SHP77 treated with DMSO at 0.1 percent for 48 hours (cell line): Measurements from ENCODE around the gene UGT1A9.
"Not testable (repeated sequence)": the region's sequence is repeated elsewhere in the genome, so short reads cannot be mapped to it uniquely, and the experiment has no call there.

Experiments
- DNase-seq: peaks from one replicate; lab custom pipeline; 2025; lab: John Stamatoyannopoulos, UW

UGT1A9 gene

GRCh38 chr2:233671290-233672161 is at the start of gene UGT1A9:
Gene UGT1A9 (plus strand): TSS chr2:233671898. CDS start chr2:233671935, 37 bp downstream.
- DNase-seq: no peak

DNA sequence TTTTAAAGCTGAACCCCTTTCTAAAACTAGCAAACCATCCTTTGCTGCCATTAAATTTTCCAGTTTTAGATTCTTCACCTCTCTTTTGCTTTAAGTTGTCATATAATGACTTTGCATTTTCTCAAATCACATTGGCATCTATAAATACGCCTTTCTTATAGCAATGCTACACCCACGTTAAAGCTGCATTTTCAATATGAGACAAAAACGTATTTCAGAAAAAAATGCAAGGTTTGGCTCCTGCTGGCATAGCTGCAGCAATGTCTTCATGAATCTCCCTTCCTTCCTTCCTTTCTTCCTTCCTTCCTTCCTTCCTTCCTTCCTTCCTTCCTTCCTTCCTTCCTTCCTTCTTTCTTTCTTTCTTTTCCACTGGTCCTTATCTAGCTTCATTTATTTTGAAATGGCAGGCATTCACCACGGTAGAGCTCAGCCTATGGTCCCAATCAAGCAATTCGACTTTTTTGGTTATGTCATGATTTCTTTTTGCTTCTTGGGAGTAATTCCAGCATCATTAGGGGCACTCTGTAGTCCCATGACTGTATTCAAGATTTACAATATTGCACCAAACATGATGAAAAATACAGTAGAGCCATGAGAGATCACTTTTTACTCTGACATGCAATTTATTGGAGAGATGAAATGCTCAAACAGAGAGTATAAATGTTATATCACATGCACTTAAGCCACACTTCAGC is 44.2 kb upstream of the UGT1A9 start:
- DNase-seq: no peak

DNA sequence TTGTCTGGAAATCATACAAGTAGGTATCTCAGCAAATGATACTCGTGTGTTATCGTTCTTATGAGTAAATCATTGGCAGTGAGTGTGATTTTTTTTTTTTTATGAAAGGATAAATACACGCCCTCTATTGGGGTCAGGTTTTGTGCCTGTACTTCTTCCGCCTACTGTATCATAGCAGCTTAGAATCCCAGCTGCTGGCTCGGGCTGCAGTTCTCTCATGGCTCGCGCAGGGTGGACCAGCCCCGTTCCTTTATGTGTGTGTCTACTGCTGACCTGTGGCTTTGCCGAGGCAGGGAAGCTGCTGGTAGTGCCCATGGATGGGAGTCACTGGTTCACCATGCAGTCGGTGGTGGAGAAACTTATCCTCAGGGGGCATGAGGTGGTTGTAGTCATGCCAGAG is 35.4 kb upstream of the UGT1A9 start, which contains the start of gene UGT1A10:
Gene UGT1A10 (plus strand): TSS at position 143 of the 400 bp plus-strand sequence. CDS start 75 bp downstream, at position 218.
- DNase-seq: not testable (repeated sequence)

DNA sequence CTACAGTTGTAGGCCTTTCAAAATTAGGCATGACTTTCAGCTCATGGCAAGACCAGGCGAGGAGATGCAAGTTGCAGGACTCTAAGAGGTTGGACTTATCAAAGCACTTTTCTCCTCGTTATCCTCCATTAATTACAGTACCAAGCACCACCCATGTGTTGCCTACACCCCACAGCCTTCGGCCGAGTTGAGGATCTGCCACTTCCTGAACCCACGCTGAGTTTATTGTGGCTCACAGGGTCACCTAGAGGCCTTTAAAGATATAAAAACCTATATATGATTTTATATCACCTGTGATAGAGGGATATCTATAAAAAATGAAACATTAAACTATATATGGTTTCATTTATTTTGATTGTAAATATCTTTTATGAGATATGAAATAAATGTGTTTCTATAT is 32.9 kb upstream of the UGT1A9 start:
- no peak for DNase-seq

GRCh38 chr2:233639860-233640259 is 31.8 kb upstream of the UGT1A9 start:
- no peak for DNase-seq

DNA sequence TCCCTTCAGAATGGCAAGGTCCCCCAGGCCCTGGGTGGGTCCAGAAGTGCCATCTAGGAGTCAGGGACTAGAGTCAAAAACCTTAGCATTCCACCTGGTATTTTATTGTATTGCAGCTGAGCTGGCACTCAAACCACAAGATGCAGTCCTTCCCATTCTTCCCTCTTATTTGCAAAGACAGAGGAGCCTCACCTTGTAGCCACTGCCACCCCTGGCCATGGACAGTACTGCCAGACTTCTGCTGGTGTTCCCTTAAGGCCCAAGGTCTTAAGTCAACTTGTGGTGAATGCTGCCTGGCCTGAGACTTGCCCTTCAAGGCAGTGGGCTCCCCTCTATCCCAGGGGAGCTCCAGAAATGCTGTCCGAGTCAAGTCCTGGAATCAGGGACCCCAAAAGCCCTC is 28.6 kb upstream of the UGT1A9 start:
- no peak for DNase-seq

DNA sequence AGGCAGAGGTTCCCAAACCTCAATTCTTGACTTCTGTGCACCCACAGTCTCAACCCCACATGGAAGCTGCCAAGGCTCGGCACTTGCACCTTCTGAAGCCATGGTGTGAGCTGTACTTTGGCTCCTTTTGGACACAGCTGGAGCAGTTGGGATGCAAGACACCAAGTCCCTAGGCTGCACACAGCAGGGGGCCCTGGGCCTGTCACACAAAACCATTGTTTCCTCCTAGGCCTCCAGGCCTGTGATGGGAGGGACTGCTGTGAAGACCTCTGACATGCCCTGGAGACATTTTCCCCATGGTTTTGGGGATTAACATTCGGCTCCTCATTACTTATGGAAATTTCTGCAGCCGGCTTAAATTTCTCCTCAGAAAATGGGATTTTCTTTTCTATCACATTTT is 25.7 kb upstream of the UGT1A9 start:
- DNase-seq: not testable (repeated sequence)

GRCh38 chr2:233650981-233651380 is 20.7 kb upstream of the UGT1A9 start:
- DNase-seq: no peak

GRCh38 chr2:233651430-233651829 is 20.3 kb upstream of the UGT1A9 start:
- DNase-seq: no peak

DNA sequence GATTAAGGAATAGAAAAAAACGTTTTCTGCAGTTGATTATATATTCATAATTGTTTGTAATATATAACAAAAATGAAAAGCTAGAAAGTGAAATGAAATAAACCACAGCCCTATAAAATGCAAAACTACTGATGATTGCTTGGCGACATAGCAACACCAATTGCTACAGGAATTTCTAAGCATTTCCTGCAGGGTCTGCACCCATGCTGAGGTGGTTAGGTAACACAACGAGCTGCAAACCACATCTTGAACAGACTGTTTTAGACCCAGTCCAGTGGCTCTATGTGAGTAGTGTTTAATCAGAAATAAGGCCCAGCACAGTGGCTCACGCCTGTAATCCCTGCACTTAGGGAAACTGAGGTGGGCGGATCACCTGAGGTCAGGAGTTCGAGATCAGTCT is 17.2 kb upstream of the UGT1A9 start:
- no peak for DNase-seq

GRCh38 chr2:233655043-233655442 is 16.7 kb upstream of the UGT1A9 start:
- DNase-seq: no peak

DNA sequence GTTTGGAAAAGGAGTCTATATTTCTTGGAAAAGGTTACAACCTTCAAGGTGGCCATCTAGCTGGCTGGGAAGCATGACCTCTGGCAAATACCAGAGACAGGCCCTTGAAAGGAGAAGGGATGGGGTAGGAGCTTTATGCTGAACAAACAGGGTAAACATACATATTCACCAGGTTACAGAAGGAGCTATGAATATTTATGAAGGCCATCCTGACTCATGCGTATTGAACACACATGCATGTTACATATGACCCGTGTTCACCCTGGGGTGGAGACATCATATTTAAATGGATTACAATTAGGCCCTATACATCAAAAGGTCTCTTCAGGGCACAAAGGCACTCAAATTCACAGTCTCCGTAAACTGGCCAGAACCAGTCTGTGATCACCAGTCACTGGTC is 15.8 kb upstream of the UGT1A9 start:
- not testable (repeated sequence) for DNase-seq

- no peak for DNase-seq
Measured at GRCh38 chr2:233656443-233656842, 15.3 kb upstream of the UGT1A9 start.

DNA sequence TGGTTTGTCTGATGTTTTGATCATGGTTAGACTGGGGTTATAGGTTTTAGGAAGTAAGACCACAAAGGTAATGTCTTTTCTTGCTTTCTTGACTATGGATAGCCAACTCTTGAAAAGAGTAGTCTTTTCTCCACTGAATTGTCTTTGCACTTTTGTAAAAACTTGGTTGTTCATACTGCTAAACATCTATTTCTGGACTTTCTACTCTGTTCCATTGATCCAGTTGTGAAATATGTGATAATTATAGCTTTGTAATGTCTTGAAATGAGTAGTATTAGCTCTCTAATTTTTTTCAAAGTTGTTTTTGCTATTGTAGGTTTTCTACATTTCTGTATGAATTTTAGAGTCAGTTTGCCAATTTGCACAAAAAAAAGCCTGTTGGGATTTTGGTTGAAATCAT is 13.1 kb upstream of the UGT1A9 start:
- no peak for DNase-seq

DNA sequence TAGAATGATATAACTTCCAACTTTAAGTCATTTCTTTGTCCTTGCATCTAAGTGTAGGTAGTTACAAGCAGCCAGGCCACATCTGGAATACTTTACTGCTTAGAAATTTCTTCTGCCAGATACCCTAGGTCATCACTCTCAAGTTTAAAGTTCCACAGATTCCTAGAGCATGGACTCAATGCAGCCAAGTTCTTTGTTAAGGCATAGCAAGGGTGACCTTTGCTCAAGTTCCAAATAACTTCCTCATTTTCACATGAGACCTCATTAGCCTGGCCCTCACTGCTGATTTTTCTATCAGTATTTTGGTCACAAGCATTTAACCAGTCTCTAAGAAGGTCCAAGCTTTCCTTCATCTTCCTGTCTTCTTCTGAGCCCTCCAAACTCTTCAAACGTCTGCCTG is 7.8 kb upstream of the UGT1A9 start:
- no peak for DNase-seq

- DNase-seq: no peak
Measured at GRCh38 chr2:233668605-233669260, 3.0 kb upstream of the UGT1A9 start.

DNA sequence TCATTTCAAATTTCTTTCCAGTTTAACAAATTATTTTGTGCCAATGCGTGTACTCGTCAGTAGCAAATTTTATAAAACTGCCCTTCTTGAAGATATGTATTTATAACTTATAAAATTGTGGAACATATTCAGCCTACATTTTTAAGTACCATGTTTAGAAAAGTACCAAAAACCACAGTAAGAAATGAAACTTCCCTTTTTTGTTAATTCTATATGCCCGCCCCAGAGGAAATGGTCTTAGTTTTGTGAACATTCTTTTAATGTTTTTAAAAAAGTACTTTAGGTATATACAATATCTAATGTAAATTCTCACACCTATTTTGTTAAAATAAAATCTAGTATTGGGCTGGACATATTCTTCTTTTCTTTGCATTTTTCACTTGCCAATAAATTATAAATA is 1.2 kb downstream of the UGT1A9 start:
- DNase-seq: no peak

DNA sequence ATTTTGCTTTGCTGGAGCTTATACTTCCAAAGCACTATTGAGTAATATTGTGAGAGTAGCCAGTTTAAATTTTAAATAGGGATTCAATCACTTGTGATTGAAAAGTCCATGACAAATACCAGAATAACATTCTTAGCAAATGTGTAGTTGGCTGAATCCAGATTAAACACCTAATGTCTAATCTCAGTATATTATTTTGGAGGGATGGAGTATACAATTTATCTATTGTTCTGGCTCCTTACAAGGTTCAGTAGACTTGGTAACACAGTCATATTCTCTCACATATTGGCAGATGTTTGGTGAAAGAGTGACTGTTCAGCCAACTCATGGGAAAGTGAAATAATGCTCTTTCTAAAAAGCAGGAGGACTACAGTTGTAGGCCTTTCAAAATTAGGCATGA is 2.2 kb downstream of the UGT1A9 start:
- no peak for DNase-seq

GRCh38 chr2:233674314-233674713 is 2.6 kb downstream of the UGT1A9 start:
- no peak for DNase-seq

- no peak for DNase-seq
Measured at GRCh38 chr2:233674995-233675394, 3.3 kb downstream of the UGT1A9 start.

DNA sequence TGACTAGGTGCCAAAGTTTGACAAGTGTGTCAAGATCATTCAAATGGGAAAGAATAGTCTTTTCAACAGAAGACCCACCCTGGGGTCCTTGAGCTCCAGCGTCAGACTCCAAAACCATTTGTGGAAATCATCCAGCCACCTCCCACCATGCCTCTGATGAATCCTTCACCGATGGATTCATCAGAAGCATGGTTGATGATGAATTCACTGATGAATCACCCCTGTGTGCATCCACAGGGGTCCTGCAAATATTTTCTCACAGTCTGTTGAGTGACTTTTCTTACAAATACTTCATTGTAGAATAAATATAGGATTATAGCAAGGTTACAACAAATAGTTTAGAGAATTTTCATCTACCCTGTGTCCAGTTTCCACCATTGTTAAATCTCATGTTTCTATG is 4.3 kb downstream of the UGT1A9 start:
- DNase-seq: no peak

GRCh38 chr2:233679196-233679595 is 7.5 kb downstream of the UGT1A9 start:
- DNase-seq: no peak
